Measurements from ENCODE around the gene TMEM181.
A peak's percentile ranks its signal among the peaks of the same experiment; 100 is the strongest.
"Not testable (repeated sequence)": the region's sequence is repeated elsewhere in the genome, so short reads cannot be mapped to it uniquely, and the experiment has no call there.

TMEM181 gene

DNA sequence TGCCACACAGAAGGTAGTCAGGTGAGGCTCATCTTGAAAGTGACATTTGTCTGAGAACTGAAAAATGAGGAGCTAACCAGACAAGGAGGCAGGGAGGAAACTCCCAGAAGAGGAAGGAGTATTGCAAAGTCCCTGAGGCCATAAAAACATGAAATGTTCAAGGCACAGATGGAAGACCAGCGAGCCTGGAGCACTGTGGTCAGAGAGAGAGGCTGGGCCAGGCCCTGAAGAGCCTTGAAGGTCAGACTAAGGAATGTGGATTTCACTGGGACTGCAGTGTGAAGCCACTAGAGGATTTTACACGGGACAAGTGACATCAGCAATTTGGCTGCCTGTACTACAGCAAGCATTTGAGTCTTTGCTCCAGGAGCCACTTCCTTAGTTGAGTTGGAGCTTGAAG is 21.1 kb upstream of the TMEM181 start:
- DNase-seq, result no peak

DNA sequence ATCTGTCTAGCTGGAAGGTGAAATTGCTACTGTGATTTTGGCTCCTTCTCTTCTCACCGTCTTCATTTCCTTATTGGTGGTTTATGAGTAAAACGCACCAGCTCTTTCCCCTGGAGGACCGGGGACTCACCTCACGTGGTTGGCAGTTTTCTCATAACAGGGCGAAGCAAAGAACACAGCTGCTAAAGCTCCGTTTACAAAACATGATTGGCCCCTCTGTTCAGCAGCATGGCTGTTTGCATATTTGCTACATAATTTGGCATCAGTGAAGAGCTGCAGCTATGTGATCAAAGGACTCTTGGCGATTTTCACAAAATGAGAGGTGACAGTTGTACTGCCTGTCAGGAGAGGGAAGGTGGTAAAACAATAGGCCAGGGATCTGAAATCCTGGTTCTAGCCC is 20.5 kb upstream of the TMEM181 start:
- peak; percentile 65 for DNase-seq

- DNase-seq, result no peak
Observed at GRCh38 chr6:158539881-158540280, 20.0 kb upstream of the TMEM181 start.

DNA sequence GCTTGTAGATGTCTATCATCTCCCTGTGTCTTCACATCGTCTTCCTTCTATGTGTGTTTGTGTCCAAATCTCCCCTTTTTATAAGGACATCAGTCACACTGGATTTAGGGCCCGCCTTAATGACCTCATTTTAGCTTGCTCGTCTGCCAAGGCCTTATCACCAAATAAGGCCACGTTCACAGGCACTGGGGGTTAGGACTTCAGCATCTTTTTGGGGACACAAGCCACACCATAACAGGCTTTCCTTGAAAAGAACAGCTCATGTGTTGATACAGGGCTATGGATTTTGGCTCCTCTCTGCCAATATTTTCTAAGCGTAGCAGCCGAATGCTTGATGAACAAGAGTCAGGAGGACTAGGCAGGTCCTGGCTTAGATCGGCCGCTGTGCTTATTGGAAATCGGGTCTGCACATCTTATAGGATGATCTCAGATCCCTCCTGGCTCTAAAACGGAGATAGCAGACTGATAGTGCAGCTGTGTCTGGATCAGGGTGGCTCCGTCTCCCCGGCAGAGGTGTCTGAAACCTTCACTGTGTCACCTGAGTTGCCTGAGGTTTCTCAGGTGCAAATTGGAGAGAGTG is 16.2 kb upstream of the TMEM181 start:
- DNase-seq, result no peak

DNA sequence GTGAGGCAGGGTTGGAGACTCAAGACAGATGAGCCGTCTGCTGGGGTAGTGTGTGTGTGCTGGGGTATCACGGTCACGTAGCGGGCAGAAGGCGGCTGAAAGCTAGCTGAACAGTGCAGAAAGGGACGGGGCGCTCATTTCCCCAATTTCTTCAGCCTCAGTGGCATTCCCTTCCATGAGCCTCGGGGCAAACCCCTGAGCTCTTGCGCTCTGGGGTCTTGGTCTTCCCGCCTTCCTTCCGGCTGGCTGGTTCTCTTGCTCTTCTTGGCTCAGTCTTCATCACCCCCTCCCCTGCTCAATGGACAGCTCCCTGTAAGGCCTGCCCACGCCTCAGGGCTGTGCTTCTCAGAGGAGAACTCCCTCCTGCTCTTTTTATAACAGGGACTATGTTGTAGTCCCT is 15.5 kb upstream of the TMEM181 start:
- DNase-seq, result no peak

GRCh38 chr6:158545043-158545966 is 14.6 kb upstream of the TMEM181 start:
- DNase-seq, result no peak

- DNase-seq, result peak; percentile 59
Observed at GRCh38 chr6:158548418-158549161, 11.3 kb upstream of the TMEM181 start.

DNA sequence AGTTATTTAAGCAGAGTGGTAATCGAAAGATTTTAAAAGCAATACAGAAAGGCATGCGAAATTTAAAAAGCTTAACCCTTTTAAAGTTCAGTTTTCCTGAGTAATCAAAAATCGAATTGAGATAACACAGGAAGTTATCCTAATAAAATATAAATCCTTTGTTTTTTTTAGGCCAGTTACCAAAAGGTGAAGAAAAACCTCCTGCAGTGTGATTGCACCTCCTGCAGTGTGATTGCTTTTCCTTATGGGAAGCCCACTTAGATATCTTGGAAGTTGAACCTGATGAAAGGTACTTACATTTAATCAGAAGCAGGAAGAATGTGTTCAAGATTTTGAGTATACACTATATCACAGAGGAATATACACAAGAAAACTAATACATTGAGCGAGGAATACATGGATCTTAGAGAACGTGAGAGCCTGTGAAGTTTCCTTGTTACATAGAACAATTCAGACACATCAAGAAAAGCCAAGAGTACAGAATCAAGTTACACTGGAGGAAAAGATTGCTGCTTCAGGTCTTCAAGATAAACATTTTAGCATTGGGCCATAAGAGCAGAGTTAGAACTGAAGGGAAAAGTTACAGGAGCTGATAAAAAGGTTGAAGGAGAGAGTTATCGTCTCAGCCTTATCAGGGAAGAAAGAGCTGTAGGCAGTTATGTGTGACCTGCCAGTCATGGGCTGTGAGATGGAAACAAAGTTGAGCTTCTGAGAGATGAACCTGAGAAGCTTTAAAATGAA is 7.7 kb upstream of the TMEM181 start:
- no peak for DNase-seq

DNA sequence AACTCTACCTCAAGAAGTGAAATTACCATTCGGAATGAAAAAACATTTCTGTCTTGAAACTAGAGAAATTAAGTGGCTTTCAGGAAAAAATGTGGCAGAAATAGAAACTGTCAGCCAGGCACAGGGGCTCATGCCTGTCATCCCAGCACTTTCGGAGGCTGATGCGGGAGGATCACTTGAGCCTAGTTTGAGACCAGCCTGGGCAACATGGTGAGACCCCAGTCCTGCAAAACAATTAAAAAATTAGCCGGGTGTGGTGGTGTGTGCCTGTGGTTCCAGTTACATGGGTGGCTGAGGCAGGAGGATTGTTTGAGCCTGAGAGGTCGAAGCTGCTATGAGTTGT is 7.1 kb upstream of the TMEM181 start:
- no peak for DNase-seq

DNA sequence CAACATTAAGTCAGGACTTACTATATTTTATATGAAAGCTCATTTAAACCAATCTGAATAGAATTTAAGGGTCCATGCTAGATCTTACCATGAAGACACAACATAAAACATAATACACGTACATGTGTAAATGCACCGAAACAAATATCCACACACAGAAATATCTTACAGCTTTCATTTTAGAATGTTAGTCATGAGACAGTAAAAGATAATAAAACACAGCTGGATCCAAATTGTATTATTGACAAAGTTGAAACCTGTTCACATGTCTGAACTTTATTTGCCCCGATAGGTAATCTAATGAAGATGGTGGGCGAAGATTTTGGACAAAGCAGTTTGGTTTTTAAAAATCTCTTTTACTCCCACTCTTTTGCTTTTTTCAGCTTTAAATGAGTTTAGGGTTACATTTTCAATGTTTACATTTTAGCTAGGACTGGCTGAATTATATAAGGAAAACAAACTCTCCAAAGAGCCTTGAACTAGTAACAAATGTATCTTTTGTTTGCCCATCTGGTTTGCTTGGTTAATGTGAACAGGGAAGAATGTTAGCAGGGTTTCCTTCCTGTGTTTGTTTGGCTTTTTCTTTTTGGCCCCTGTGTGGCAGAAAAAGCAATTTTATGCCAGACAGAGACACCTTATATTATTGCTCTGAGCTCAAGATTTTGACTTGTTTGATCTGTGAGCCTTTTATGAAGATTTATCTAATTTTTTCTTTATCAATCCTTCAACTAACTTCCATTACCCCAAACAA is 5.1 kb upstream of the TMEM181 start:
- DNase-seq, result no peak

DNA sequence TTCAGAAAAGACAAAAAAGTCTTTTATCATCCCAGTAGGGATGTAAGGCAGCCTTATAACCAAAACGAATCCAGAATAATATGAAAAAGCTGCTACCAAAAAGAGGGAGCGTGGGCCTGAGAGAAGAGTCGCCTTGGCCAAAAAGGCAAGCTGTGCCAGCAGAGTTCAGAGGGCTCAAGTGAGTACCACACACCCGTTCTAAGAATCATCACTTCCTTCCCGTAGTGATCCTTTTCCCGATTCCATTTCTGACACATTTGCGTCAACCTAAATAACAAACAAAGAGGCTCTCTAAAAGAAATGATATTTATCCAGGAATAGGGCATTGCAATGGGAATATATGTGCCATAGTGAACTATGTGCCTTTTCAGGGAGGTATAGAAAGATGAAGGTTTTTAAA is 3.8 kb upstream of the TMEM181 start:
- DNase-seq, result no peak

DNA sequence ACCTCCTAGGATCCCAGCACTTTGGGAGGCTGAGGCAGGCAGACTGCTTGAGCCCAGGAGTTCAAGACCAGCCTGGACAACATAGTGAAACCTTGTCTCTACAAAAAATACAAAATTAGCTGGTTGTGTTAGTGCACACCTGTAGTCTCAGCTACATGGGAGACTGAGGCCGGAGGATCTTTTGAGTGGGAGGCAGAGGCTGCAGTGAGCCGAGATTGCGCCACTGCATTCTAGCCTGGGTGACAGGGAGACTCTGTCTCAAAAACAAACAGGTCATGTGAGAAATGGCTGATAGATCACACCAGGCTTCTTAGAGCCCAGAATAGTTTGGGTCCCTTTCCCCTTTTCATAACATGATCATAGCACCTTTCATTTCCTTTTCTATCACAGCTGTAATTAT is 2.8 kb upstream of the TMEM181 start:
- DNase-seq, result not testable (repeated sequence)

DNA sequence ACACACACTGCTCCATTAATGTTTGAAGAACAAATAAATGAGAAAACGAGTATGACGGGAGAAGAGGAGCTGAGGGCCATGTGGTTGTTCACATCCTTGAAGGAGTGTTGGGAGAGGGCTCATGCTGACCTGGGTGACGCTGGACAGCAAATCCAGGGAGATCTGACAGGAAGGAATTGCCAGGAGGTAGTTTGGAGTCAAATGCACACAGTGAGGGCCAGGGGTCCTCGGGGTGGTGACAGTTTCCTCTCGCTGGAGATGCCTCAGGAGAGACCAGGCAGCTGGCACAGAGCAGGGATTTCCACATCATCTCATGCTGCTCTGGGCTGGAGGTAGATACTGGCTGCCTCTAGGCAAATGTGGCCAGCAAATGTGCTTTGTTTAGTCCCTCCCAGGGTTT is 2.0 kb upstream of the TMEM181 start:
- DNase-seq, result no peak

DNA sequence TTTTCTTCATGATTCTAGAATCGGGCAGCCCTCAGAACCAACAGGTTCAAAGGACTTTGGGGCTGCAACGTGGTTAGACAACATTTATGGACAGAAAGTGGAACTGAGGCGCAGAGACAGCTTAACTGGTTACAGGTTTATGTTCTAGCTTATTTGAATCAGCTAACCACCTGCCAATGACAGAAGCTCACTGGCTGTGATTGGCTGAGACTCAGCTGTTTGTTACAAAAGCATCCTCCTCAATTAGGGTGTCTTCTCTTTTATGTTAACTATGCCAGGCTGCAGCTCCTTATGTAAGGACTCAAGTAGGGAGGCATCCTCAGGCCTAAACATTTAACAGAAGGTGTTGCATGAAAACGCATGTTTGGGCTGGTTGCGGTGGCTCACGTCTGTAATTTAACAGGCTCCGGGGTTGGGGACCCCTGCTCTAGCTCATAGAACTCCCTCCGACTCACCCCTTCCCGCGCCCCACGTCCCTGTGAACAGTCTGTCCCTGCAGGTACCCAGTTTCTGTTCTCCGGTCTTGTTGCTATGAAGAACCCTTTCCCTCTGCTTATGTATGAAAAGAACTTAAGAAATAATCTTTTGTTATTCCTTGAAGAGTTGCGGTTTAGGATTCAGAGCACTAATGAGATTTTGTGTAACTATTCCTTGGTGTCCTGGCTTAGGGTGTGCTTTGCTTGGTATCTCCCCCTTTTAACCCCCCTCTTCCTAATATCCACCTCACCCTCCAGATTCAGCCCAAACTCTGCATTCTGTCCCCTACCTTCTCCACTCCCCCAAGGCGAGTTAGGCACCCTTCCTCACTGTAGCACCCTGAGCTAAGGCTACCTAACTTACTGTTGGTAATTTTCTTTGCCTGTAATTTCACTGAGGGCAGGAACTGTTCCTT is 1.2 kb upstream of the TMEM181 start:
- no peak for DNase-seq

- DNase-seq, result no peak
Observed at GRCh38 chr6:158559338-158559894, 475 bp upstream of the TMEM181 start.

- DNase-seq, result no peak
Observed at GRCh38 chr6:158560836-158561320, 987 bp downstream of the TMEM181 start.

GRCh38 chr6:158561321-158561884 is 1.5 kb downstream of the TMEM181 start:
- DNase-seq, result no peak

GRCh38 chr6:158561938-158562337 is 2.0 kb downstream of the TMEM181 start:
- no peak for DNase-seq

DNA sequence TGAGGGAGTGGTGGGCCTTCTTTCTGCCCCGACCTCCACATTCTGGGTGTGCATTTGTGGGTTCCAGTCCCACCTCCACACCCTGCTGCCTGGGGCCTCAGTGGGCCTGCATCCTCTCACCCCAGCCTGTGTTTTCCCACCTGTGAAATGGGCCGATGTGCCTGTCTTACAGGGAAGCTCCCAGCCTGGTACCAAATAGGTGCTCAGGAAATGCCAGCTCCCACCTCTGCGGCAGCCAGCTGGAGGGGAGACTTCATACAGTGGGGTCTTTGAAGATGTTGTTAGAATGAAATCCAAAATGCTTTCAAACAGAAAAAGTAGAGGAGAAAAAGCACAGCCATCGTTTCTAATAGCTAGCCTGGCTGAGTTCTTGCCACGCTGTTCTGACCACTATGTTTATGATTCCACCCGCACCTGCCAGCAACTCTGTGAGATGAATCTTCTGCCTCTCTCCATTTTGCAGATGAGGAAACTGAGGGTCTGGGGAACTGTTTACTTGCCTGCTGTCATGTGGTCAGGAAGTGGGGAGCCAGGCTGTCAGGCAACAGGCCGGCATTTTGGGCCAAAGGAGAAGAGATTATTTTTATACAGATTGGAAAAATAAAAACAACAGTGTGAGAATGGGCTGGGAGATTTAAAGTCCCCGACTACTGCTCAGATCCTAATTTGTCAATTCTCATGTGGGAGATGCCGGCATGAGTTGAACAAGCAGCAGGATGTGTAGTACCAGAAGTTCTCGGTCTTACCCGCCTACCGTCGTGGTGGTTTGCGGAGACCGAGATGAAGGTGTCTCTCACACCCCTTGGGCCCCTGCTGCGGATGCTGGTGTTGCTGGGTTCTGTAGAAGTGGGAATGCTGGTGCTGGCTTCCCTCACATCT is 4.6 kb downstream of the TMEM181 start:
- no peak for DNase-seq

- DNase-seq, result no peak
Observed at GRCh38 chr6:158565122-158565429, 5.2 kb downstream of the TMEM181 start.

Measured in retina (tissue), 1 donor.